Gastrocnemius medialis (tissue), 4 donors: Measurements from ENCODE around the gene GALNT10.

ENCODE experiments used
- CTCF ChIP-seq, 5 experiments: fragments of 450-650 bp in 3 of 5; fragments of 200-600 bp in 2 of 5; sonication (generic) in 2 of 5; IDR thresholded peaks in 4 of 5; conservative IDR thresholded peaks in 1 of 5; 1 replicate in 4 of 5; 2 replicates in 1 of 5; pipeline ENCODE4 v1.5.1; 2016 to 2019; ENCODE audit warnings: antibody characterized with exemption in 5 of 5, mild to moderate bottlenecking in 3 of 5, moderate library complexity in 3 of 5
- POLR2A ChIP-seq, 2 donors: fragments of 450-650 bp; IDR thresholded peaks; one replicate each; pipeline ENCODE4 v1.6.1; 2017; ENCODE audit warnings: antibody characterized with exemption in 2 of 2, mild to moderate bottlenecking in 2 of 2, moderate library complexity in 2 of 2

GRCh38 chr5:154176181-154176580, 14.4 kb upstream of the GALNT10 start:
- no peak for TF ChIP-seq CTCF (IDR thresholded peaks at IDR 0.05 in 4 of 5, conservative IDR thresholded peaks at IDR 0.05 in 1 of 5)
- TF ChIP-seq POLR2A (IDR thresholded peaks at IDR 0.05), result no peak
